AG20443 (cell line): ENCODE data around the gene LAMA5.

Source experiments
- DNase-seq: peaks from one replicate; pipeline ENCODE4 v3.0.0; 2012; ENCODE audit warnings: low spot score, mixed read lengths

Gene LAMA5

DNA sequence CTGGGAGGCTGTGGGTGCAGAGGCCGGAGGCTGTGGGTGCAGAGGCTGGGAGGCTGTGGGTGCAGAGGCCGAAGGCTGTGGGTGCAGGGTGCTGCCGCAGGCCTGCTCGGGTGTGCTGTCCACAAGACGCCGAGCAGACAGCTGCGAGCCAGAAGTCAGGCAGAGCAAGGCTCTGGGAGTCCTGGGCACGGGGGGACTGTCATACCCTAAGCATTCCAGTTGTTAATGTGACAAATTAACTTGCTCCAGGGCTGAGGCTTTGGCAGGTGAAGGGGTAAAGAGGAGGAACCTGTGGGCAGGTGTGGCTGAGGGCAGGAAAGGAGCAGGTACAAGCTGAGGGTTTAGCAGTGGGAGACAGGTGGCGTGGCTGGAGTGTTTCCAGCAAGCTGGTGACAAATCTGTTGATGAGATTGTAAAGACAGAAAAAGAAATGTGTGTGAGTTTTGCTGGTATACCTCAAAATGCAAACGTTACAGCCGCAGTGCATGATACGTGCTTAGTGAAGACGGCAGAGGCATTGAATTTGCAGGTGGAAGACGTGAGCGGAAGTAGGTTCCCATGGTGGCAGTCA, 78.5 kb downstream of the LAMA5 start:
- DNase-seq, result no peak

DNA sequence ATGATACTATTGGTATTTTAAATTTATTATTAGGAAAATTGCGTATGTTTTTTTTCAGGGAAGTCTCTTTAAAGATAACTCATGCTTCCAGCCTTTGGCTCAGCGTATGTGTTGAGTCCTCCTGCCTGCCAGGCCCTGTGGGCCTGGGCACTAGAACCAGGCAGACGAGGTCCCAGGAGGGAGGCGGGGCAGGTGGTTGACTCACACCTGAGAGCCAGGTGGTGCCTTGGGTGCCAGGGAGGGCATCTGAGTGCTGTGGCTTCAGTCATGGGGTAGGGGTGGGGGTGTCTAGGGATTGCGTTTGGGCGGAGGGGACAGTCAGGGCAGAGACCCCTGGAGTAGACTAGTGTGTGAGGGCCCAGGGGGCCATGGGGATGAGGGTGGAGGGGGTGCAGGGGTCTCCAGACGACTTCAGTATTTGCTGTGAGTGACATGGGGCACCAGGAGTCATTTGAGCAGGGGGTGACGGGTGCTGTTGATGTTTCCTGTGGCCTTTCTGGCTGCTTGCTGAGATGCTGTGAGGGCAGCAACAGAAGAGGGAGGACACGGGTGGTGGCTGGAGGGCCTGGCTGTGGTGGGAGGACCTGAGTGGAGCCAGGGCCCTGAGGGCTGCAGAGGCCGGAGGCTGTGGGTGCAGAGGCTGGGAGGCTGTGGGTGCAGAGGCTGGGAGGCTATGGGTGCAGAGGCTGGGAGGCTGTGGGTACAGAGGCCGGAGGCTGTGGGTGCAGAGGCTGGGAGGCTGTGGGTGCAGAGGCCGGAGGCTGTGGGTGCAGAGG, 79.2 kb downstream of the LAMA5 start:
- DNase-seq, result no peak

GRCh38 chr20:62287129-62287528, 80.0 kb downstream of the LAMA5 start:
- DNase-seq, result no peak

DNA sequence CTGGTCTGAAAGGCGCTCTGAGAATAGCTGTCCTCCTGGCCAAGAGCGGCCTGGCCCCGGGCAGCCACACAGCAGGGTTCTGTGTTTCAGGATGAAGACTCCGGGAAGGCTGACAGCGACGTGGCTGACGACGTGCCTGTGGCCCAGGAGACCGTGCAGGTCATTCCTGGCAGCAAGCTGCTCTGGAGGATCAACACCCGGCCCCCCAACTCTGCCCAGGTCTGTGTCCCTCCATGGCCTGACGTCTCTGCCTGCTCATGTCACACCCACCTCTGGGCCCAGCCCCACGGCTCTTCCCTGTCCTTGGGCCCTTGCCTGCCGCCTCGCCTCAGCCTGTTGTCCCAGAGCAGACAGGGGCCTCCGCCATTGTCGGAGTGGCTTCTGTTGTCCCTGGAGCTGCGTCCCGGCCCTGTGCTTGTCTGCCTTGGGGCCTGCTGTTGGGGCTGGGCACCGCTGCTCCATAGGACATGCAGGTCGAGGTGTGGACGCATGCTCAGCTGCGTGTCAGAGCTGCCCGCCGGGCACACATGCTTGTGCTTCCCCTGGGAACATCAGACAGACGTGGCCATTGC, 80.5 kb downstream of the LAMA5 start:
- DNase-seq, result no peak

DNA sequence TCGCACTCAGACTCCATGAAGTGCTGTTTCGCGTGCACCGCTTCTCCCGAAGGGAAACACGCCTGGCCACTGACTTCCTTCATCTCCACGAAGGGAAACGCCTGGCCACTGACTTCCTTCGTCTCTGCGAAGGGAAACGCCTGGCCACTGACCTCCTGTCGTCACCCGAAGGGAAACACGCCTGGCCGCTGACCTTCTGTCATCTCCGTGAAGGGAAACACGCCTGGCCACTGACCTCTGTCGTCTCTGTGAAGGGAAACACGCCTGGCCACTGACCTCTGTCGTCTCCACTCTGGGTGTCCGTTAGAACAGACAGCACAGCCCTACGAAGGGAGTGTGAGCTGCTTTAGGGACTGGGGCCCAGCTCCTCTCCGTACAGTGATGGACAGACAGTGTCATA, 81.4 kb downstream of the LAMA5 start:
- DNase-seq, result no peak

DNA sequence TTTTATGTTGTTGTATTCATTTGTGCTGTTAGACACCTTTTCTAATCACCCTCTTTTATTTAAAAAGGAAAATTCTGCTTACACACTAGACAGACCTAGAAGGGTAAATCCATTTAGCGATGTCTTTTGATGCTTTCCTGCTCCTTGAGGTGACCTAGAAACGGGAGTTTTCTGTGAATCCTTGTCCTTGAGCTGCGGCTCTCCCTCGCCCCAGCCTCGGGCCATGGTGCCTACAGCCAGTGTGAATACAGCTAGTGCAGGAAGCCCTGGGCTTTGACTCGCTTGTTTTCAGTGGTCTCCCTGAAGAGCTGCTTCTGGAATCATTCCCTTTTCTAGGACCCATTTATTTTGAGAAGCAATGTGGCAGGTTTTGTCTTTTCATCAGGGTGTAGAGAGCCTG, 82.0 kb downstream of the LAMA5 start:
- DNase-seq, result no peak

DNA sequence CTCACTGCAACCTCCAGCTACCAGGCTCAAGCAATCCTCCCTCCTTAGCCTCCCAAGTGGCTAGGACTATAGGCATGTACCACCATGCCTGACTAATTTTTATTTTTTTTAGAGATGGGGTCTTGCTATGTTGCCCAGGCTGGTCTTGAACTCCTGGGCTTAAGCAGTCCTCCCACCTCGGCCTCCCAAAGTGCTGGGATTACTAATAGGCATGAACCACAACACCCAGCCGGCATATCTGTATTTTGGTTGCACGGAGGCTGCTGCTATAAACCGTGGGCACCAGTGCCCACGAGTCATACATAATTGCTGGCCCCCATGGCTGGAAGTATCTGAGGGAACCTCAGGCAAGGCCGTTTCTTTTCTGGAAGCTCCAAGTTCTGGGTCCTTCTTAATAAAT, 82.7 kb downstream of the LAMA5 start:
- DNase-seq, result no peak

- DNase-seq, result no peak
These were observed 84.1 kb downstream of the LAMA5 start for GRCh38 chr20:62282877-62283503.

GRCh38 chr20:62282103-62282502, 85.0 kb downstream of the LAMA5 start:
- no peak for DNase-seq

DNA sequence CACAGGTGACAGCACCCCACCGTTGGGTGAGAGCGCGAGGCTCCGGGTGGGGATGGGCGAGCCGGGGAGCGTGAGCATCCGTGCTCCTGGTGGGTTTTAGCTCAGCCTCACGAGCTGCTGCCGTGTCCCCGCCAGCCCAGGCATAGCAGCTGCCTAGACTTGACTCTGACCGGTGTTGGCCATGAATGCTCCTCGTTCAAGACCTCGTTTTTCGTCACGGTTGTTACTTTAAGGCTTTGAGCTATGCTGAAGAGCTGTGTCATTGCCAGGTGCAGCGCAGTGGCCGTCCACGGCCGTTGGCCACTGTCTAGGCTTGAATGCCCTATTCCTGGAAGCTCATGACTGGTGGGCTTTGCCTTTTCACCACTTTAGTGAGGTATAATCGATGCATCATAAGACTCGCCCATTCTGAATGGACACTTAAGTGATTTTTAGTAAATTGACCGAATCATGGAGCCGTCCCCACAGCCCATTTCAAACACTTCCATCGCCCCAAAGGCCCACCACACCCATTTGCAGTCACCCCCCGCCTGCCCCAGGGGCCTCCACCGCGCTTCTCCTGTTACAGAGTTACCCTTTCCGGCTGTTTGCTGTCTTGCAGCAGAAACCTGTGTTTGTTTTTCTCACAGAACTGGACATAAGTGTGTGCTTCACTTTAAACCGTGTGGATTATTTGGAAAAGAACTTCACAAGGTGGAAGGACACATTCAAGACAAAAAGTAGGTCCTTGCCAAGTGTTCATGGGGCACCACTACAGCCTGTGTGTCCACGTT, 85.8 kb downstream of the LAMA5 start:
- no peak for DNase-seq

GRCh38 chr20:62280303-62280702, 86.8 kb downstream of the LAMA5 start:
- no peak for DNase-seq

DNA sequence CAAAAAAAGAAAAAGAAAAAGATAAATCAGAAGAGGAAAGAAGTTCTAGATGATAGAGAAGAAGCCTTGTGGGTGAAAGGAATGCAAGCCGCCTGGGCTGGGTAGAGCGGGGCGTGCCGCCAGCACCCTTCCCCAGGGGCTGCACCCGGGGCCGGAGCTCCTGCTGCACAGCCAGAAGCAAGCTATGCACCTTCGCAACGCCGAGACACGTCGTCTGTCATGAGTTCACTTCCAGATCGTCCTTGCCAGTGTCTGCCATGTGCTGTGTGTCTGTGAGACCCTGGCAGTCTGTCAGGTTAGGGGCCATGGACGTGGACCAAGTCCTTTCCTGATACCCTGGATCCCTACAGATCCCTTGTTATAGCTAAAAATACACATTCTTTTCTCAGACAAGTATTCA, 89.9 kb downstream of the LAMA5 start:
- DNase-seq, result no peak

DNA sequence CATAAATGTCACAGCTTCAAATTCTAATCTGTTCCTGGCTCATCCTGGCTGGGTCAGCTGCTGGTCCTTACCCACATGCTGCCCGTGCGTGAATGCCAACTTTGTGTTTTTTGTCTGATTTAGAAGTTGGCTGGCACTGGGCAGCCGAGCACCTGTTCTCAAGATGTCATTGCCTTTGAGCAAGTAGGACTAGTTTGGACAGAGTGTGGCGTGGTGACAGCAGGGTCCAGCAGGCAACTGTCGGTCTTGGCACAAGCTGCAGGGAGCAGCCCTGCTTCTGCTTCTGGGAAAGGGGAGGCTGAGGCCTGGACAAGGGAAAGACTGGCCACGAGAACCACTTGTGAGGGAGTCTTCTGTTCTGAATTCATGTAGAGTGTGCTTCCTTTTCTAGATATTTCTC, 90.7 kb downstream of the LAMA5 start:
- DNase-seq, result no peak

- DNase-seq, result no peak
These were observed 91.9 kb downstream of the LAMA5 start for GRCh38 chr20:62275219-62275618.

DNA sequence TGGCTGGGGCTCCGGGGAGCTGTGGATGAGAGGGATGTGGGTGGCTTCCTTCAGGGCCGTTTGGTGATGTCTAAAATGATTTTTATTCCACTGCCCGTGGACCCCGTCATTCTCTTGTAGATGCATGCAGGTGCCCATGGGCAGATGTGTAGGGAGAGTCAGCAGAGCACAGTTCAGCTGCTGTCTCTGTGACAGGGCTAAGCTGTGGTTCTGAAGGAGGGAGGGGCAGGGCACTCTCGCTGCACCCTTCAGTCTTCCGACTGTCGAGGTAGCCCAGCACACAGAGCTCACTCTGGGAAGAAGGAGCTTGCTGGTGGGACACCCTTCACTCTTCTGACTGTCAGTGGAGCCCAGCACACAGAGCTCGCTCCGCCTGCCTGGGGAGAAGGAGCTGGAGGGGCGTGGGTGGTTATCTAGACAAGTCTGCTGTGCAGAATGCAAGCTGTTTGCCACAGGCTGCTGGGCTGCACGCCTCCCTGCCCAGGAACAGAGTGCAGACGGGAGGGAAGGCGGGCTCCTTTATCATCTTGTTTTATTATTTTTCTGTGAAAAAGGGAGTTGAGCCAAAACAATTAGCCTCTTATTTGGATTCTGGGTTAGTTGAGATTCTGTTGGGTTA, 92.7 kb downstream of the LAMA5 start:
- DNase-seq, result no peak

GRCh38 chr20:62273416-62273815, 93.7 kb downstream of the LAMA5 start:
- no peak for DNase-seq

DNA sequence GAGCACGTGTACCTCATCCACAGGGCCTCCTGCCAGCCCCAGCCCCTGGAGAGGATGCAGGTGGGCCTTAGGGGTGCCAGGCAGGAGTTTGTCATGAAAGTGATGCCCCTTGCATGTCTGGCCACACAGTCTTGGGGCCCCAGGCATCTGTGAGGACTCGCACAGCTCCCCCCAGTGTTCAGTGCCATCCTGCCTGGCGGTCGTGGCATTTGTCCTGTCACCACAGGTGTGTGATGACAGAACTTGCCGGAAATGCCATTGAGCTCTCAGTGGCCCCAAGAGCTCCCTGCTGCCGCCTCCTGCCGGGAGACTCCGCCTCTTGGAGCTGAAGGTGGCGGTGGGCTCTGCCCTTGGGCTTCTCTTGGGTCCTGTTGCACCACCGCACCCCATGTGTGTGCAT, 94.9 kb downstream of the LAMA5 start:
- DNase-seq, result no peak

DNA sequence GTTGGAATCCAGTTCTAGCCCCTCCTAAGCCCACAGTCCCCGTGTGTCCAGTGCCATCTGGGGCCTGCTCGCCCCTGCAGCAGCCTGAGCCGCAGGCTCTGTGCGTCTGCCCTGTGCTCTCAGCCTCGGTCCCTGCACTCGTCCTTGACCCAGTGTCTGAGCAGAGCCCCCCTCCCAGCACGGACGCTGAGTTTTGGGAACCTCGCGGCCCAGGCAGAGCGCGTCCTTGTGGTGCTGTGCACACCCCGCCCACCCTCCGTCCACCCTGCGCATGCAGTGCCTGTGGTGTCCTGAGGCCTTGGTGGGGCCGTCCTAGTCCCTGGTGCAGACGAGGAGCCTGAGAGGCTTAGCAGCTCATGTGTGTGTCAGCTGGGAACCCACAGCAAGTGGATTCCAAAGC, 97.2 kb downstream of the LAMA5 start:
- no peak for DNase-seq

DNA sequence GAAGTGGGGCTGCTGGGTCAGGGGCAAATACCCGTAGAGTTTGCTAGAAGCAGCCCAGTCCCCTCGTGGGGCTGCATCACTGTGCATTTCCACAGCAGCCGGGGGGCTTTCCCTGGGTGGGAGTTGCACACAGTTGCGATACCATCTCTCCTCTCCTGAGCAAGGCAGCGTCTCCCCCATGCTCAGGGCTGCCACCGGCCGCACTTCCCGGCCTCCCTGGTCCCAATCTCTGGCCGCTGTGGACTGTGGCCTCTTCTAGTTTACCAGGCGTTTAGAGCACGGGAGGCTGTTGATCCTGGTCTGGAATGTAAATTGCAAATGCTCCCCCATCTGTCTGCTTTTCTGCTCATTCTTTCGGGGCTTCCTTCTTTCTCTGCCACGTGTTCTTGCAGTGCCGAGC, 97.7 kb downstream of the LAMA5 start:
- DNase-seq, result no peak

DNA sequence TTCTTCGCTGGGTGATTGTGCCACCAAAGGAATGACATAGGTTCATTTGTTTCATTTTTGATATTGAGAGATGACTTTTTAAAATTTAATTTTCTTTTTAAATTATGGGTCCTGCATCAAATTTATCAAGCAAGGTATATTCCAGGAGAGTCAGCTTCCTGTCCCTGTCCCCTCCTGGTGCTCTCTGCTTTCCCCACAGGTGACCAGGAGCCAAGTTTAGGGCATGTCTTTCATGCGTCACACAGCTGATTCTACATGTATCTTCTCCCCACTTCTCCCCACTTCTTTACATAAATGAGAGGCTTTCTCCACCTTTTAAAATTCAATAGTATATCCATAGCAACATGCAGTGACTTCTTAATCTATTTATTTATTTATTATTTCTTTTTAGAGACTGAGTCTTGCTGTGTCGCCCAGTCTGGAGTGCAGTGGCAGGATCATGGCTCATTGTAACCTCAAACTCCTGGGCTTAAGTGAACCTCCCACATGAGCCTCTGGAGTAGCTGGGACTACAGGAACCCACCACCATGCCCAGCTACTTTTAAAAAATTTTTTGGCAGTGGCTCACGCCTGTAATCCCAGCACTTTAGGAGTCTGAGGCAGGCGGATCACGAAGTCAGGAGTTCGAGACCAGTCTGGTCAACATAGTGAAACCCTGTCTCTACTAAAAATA, 98.7 kb downstream of the LAMA5 start:
- DNase-seq, result no peak

GRCh38 chr20:62267543-62267942, 99.6 kb downstream of the LAMA5 start:
- DNase-seq, result no peak
